ENCODE data around the gene MARCHF2.
"Not testable (repeated sequence)": the region's sequence is repeated elsewhere in the genome, so short reads cannot be mapped to it uniquely, and the experiment has no call there.

The MARCHF2 gene

GRCh38 chr19:8387688-8388611 lies 25.2 kb upstream of the MARCHF2 start:
- FAIRE-seq: peak; percentile 96

DNA sequence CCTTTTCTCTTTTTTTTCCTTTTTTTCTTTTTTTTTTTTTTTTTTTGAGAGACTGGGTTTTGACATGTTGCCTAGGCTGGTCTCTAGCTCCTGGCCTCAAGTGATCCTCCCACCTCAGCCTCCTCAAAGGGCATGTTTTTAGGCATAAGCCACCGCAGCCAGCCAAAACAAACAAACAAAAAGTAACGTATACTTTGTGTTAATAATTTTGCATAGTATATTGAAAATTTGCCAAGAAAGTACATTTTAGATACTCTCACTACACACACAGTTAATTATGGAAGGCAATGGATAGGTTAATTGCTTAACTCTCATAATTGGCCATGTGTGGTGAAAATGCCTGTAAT lies 24.5 kb upstream of the MARCHF2 start:
- FAIRE-seq: no peak

GRCh38 chr19:8389891-8390616 lies 23.1 kb upstream of the MARCHF2 start, which contains the start of gene RAB11B:
TSS of gene RAB11B (plus strand) at chr19:8390360. CDS start at chr19:8390417, 57 bp downstream.
- peak; percentile 97 for FAIRE-seq

DNA sequence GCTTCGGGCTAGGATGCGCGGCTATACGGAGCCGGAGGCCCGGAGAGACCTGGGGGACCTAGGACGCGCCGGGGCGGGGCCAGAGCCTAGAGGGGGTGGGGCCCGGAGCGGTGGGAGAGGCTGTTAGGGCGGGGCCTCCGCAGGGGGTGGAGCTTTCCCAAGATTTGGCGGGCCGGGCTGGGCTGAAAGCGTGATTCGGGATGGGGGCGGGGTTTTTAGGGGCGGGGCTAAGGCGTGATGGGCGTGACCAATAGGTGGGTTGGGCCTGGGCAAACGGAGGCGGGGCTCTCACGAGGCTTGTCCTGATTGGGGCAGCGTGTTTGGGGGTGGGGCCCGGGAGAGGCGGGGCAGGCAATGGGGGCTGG lies 22.5 kb upstream of the MARCHF2 start:
- FAIRE-seq: no peak

DNA sequence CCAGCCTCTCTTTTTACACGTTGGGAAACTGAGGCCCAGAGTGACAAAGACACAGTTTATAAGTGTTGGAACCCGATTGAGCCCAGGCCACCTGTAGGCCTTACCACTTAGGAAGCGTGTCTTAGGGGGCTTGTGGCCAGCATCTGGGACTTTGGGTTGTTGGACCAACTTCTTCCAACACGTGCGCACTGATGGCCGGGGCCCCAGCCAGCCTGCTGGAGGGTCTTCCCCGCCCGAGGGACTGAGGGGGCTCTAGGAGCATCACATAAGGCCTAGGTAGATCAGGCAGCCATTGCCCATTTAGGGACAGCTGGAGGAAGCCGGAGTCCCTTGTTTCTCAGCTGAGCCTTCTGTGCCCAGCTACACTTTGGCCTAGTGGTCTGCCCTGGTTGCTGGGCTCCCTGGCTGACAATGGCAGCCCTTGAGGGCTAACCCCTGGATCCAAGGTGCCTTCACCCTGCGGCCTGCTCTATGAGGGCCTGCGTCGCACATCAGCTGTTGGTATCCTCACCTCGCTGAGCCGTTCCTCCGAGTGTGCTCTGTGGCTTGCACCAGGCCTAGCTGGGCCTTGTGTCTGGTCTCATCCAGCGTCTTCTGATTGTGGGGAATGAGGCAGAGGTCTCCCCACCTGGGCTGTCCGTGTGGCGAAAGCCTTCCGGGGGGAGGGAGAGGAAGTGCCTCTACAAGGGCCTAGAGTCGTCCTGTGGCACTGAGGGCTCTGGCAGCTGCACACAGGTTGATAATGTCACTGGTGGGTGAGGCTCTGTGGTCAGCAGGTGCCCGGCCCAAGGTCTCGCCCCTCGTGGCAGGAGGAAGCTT lies 21.7 kb upstream of the MARCHF2 start:
- no peak for FAIRE-seq

GRCh38 chr19:8392017-8392591 lies 21.0 kb upstream of the MARCHF2 start:
- FAIRE-seq: peak; percentile 65

- FAIRE-seq: no peak
These were observed 19.8 kb upstream of the MARCHF2 start for GRCh38 chr19:8393192-8393870.

DNA sequence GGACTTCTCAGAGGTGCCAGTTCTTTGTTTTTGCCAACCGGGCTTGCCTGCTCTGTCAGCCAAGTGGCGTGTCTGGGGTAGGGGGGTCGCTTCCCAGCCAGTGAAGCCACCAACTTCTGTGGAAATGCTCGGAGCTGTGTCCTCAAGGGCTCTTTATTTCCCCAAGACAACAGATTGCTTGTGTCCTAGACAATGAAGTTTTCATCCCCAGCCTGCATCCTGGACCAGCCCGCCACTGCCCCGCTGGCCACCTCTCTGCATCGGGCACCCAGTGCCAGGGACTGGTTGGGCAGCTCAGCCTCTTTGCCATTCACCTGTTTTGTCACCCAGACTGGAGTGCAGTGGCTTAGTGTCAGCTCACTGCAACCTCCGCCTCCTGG lies 19.2 kb upstream of the MARCHF2 start:
- no peak for FAIRE-seq

GRCh38 chr19:8395621-8396082 lies 17.5 kb upstream of the MARCHF2 start:
- no peak for FAIRE-seq

DNA sequence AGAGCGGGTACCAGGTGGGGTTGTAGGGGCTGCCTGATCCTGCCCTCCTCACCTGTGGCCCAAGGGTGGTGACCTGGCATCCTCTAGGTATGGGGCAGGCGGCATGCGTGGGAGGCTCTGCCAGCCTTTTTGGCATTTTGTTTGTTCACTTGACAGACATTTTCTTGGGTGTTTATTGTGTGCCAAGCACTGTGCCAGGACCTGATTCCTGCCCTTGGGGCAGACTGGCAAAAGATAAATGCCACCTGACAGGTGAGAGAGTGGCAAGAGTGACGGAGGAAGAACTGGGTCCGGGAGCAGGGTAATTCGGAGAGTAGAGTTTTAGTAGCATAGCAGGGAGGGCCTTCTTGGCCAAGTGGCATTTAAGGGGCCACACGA lies 16.9 kb upstream of the MARCHF2 start:
- FAIRE-seq: no peak

DNA sequence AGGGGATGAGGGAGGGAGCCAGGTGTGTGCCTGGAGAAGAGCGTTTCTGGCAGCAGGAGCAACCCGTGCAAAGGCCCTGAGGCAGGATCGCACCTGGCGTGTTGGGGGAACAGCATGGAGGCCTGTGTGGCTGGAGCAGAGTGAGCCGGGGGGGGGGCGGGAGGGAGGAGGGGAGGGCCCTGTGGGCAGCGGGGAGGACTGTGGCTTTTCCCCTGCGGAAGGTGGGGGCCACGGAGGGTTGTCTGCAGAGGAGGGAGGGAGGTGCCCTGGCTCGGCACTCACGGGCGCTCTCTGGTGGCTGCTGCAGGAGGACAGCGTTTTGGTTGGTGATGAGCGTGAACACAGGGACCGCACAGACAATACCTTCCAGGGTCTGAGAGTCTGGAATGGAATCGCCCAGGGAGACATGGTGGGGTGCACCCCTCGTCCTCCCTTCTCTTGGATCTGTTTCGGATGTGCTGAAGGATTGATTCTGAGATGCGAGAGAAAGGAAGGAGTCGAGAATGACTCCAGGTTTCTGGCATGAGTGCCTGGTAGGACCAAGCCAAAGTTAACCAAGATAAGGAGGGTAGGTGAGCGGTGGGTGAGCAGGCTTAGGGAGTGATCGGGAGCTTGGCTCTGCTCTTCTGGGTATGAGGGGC lies 16.4 kb upstream of the MARCHF2 start:
- FAIRE-seq: no peak

- no peak for FAIRE-seq
These were observed 15.8 kb upstream of the MARCHF2 start for GRCh38 chr19:8397271-8397670.

DNA sequence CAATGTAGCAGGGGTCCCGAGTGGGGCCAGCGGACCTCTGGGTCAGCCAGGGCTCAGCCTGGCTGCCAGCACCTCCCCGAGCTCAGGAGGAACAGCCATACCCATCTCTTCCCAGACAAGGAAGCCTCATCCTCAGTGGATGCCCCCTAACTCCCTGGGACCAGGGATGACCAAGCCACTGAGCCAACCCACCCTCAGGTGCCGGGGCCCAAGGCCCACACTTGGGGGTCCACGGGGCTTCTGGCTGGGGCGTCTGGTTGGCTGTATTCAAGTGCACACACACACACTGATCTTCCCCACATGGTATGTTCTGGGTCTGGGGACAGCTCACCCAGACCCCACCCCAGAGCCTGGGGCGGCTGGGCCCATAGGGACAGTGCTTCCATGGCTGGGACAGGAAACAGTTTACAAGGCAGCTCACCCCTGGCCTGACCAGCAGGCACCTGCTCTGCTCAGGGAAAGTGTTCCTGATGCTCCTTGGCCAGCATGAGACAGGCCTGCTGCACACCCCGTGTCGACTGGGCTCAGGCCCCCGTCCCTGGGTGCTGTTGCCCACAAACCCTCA lies 15.3 kb upstream of the MARCHF2 start:
- no peak for FAIRE-seq

DNA sequence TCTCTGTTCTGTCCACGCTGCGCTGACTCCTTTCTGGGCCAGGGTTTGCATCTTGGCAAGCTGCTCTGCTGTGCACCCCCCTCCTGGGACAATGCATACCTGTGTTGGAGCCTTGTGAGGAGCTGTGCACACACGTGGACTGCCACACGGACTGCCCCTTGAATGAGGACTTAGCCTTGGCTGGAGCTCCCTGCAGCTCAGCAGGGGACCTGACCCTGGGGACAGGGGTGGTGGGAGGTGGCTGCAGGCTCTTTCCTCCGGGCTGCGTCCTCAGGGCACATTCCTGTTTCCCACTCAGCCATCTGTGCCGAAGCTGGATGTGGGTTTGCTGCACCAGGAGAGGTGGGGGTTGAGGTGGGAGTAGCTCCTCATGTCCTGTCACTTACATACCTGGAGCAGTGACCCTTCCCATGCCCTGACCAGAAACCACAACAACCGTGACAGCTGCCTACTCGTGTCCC lies 14.8 kb upstream of the MARCHF2 start:
- no peak for FAIRE-seq

- no peak for FAIRE-seq
These were observed 13.4 kb upstream of the MARCHF2 start for GRCh38 chr19:8399681-8400188.

DNA sequence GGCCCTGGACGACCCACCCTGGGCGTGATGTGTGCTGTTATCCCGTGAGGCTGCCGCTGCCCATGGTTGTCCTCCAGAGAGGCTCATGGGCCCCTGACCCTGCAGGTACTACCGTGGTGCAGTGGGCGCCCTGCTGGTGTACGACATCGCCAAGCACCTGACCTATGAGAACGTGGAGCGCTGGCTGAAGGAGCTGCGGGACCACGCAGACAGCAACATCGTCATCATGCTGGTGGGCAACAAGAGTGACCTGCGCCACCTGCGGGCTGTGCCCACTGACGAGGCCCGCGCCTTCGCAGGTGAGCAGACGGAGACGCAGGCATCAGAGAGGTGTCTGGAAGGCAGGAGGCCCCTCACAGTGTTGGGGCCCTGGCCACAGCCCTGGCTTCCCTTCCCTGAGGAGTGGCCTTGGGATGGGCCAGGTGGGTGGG lies 11.1 kb upstream of the MARCHF2 start:
- FAIRE-seq: no peak

DNA sequence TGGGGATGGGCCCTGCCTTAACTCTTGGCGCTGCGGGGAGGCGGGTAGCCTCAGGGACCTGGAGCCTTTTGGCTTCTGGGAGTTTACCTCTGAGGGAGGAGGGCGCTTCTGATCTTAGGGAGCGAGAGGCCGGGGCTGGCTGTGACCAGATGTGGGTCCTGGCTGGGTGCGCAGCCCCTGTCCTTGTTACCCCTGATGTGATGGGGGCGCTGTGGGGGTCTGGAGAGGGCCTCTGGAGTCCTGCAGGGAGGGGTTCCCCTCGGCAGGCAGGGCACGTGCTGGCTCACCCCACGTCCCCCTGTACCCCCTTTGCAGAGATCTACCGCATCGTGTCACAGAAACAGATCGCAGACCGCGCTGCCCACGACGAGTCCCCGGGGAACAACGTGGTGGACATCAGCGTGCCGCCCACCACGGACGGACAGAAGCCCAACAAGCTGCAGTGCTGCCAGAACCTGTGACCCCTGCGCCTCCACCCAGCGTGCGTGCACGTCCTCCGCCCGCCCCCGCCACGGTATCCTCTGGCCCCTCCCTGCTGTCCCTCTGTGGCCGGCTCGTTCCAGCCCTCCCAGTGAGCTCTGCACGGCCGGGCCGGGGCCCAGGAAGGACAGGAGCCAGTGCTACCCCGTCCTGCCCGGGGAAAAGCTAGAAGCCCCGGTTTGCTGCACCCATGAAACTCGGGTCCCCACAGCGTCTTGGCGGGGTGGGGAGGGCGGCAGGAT lies 9.8 kb upstream of the MARCHF2 start:
- FAIRE-seq: no peak

DNA sequence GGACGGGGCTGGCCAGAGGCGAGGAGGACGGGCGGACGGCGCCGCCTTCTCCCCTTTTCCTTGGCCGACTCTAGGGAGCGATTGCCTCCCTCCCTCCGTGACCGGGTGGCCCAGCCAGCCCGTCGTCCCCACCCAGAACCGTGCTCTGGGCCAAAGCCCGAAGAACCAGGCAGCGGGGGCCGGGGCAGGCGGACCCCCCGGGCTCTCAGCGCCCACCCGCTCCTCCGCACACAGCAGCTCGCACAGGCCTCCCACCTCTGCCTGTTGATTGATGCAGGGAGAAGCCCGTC lies 9.3 kb upstream of the MARCHF2 start:
- no peak for FAIRE-seq

- FAIRE-seq: no peak
These were observed 8.5 kb upstream of the MARCHF2 start for GRCh38 chr19:8404391-8405151.

DNA sequence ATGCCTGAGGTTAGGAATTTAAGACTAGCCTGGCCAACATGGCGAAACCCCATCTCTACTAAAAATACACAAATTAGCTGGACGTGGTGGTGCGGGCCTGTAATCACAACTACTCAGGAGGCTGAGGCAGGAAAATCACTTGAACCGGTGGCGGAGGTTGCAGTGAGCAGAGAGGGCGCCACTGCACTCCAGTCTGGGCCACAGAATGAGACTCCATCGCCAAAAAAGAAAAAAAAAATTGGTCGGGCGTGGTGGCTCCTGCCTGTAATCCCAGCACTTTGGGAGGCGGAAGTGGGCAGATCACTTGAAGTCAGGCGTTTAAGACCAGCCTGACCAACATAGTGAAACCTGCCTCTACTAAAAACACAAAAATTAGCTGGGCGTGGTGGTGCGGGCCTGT lies 2.4 kb upstream of the MARCHF2 start:
- not testable (repeated sequence) for FAIRE-seq

All from islet of Langerhans (tissue), 1 donor.